HG03196 (cell line): Measurements from ENCODE around the gene HEXIM2.
"Not testable (repeated sequence)": the region's sequence is repeated elsewhere in the genome, so short reads cannot be mapped to it uniquely, and the experiment has no call there.

Source experiments
- ATAC-seq: cut with Tn5 transposase; IDR thresholded peaks from one replicate; pipeline ENCODE4 v1.9.1; 2021; ENCODE audit not compliant: unreplicated experiment

Gene HEXIM2

GRCh38 chr17:45168991-45169752 is 7.5 kb downstream of the HEXIM2 start:
- ATAC-seq = no peak

DNA sequence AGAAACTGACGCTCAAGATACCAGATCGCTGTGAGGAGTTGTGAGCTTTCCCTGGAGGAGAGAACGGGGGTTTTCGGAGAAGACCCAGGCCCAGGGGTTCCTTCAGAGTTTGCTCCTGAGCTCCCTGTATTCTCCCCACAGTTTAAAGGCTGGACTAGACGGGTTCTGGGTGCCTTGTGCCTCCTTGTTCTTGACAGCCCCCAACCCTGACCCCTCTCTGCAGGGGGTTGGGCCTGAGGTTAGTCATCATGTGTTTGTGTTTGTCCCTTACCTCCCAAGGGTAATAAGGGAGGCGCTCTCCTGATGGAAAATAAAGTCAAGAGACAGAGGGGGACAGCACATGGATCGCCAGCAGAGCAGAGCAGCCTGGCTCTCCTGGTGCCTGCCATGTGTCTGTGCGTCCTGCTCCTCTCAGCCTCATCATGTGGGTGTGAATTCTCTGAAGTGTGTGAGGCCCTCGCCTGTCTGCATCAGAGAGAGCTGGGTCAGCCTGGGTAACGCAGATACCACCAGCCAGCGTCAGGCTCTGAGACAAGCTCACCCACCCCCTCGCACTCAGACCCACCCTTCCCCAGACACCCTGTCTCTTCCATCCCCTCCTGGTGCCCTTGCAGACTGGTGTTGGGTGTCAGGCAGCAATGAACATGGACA is 8.7 kb downstream of the HEXIM2 start:
- no peak for ATAC-seq

GRCh38 chr17:45170931-45171337 is 9.3 kb downstream of the HEXIM2 start:
- no peak for ATAC-seq

DNA sequence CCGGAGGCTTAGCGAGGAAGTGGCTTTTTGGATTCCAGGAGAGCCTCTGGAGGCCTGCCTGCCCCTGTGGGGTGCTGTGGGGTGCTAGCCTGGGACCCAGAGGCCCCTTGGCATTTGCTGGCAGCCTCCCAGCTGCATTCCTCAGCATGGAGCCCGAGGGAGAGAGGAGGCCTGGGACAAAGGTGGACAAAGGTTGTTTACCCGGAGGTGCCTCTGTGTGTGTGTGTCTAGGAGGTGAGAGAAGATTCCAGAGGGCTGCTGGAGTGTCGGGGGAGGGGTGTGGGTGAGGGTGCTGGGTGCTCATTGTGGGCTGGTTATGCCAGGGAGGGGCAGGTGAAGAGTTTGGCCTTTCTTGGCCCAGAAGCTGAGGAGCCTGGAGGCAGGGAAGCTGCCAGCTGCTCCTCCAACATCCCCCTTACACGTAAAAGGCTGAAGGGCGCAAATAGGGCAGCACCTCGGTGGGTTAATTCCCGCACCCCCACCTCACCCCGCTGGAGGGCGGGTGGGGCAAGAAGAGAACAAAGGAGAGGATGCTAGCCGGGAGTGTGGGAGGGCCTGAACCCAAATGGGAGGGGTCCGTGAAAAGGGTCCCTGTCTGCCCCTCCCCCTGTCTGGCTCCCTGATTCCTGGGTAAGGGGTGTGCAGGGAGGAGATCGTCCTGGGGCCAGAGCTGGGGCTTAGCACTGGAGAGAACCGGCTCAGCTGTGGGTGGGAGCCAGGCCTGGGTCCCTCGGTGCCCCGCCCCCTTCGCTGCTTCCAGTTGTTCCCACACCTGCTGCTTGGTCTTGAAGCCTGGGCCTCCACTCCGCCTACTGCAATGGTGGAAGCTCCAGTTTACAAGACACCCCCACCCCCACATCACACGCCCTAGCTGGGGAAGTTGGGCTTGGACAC is 9.9 kb downstream of the HEXIM2 start:
- ATAC-seq = no peak

DNA sequence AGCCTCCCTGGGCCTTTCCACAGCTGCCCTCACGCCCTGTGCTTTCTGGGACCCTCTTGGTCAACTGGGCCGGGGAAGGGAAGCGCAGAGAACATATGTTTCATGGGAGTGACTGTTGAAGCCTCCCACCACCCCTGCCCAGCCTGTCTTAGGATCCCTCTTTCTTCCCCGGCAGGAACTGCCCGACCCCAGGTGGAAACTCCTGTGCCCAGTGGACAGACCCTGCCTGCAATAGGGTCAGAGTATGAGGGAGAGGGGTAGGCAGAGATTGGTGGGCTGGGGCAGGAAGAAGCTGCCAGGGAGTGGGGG is 10.5 kb downstream of the HEXIM2 start:
- no peak for ATAC-seq

DNA sequence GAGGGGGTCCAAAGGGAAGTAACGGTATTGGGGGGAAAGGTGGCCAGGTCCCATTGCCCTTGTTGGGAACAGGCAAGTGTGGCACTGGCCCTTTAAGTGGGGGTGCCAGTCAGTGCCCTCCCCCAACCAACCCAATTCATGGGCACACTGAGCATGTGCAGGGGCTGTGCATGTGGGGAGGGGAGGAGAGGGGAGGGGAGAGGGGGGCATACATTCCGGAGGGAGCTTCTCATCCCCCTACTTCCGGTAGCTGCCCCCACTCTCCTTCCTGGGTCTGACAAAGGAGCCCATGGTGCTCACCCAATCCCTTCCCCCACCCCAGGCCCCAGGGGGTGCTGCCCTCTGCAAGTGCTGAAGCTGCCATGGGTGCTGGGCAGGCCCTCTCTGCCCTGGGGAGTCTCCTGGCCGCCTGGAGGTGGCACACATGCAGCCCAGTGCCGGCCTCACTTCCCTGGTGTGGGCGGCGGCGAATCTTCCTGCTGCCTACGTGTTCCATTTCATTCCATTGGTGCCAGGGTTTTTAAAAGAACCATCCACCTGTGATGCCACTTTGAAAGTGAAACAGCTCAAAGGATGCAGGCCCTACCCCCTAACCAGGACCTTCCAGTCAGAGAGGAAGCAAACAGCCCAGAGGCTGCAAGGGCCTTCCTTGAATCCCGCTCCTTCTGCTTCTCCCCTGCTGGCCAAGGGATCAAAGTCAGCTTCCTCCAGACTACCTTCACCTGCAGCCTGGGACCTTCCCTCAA is 11.0 kb downstream of the HEXIM2 start:
- no peak for ATAC-seq

GRCh38 chr17:45175759-45176115 is 14.1 kb downstream of the HEXIM2 start:
- no peak for ATAC-seq

GRCh38 chr17:45177563-45177962 is 15.9 kb downstream of the HEXIM2 start:
- no peak for ATAC-seq

DNA sequence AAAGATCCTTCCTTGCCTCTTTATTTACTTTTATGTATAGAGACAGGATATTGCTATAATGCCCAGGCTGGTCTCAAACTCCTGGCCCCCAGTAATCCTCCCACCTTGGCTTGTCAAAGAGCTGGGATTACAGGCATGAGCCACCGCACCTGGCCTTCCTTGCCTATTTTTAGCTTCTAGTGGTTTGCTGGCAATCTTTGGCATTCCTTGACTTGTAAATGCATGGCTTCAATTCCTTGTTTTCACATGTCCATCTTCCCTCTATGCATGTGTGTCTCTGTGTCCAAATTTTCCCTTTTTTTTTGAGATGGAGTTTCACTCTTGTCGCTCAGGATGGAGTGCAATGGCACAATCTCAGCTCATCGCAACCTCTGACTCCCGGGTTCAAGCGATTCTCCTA is 22.5 kb downstream of the HEXIM2 start:
- no peak for ATAC-seq

DNA sequence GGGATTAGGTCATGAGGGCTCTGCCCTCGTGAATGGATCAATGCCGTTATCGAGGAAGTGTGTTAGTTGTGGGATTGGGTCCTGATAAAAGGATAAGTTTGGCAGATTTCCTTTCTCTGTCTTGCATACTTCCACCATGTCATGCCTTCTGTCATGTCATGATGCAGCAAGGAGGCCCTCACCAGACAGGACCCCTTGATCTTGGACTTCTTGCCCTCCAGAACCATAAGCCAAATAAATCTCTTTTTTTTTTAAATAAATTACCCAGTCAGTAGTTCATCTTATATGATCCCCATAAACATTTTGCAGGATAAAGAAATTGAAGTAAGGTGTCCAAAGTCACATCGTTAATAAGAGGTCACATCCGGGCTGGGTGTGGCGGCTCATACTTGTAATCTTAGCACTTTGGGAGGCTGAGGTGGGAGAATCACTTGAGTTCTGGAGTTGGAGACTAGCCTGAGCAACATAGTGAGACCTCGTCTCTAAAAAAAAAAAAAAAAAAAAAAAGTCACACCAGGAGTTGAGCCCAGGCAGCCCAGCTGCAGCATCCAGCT is 25.2 kb downstream of the HEXIM2 start:
- ATAC-seq = no peak

- ATAC-seq = no peak
Measured at GRCh38 chr17:45189009-45189408, 27.3 kb downstream of the HEXIM2 start.

DNA sequence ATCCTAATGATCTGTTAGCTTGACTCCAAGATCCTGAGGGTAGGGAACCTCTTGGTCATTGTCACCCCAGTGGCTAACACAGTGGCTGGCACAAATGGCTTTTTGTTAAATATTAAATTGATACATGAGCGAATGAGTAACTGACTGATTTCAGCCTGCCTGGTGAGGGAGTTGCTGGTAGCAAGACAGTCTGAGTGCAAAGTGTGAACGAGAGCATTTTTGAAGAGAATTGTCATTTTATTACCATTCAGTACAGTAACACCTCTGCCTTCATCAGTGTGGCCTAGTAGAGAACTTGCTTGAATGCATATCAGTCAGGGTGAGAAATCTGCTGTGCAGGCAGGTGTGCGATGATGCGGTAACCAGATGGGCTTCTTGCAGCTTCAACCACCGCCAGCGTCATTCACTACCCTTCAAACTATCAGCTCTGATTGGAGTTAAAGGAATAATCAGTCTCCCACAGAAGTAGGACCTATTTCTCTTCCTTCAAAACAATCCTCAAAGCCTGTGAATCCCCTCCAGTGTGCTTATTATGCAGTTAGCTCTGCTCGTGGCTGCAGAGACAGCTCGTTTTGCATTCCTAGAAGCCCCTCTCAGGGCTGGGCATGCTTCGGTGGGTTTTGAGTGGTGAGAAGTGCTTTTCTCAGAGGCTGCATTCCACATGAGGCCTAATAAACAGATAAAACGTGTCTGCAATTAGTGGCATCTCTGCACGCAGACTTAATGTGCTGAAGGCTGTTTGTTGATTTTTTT is 29.0 kb downstream of the HEXIM2 start:
- ATAC-seq = no peak

- no peak for ATAC-seq
Measured at GRCh38 chr17:45195424-45195823, 33.7 kb downstream of the HEXIM2 start.

DNA sequence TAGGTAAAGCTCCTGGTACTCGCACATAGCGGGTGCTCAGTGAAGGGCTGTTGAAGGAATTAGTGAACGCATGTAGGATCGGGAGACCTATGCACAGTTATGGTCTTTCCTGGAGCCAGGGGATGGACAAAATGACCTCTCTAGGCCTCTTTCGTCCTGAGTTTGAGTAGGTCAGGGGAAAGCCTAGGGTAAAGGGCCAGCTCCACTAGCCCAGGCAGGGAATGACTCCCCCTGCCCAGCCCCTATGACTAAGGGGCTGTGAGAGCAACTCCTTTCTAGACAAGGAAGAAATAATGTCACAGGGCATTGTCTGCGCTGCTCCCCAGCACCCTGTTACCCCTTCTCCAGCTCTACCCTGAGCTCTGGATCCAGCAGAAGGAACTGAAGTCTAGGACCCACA is 35.4 kb downstream of the HEXIM2 start:
- no peak for ATAC-seq

DNA sequence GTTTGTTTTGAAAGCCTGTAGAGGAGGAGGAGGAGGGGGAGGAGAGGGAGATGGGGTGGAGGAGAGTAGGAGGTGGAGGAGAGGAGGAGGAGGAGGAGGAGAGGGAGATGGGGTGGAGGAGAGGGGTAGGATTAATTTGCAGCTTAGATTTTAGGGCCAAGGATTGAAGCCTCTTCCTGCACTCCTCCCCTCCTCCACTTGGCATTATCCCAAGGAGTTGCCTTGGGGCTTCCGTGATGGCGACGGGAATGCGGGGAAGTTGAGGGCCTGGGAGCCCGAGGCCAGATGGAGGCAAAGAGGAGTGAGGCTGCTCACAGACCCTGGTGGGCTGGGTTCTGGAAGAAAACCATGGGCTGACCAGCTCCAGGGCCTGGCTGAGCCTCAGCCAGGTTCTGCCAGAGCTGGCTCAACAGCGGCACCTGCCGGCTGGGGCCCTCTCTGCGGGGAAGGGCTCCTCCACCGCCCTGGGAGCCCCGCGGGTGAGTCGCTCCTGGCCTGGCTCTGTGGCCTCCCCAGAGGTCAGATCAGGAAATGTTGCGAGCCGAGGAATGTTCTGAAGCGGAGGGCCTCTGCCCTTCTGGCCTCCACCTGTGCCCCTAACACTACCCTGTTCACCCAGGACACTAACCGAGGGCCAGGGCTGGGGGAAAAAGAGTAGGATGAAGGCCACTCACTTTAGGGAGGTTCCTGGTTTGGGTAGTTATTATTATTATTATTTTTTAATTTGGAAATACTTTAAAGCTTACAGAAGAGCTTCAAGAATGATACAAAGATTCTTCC is 36.1 kb downstream of the HEXIM2 start:
- peak; percentile 91 for ATAC-seq

DNA sequence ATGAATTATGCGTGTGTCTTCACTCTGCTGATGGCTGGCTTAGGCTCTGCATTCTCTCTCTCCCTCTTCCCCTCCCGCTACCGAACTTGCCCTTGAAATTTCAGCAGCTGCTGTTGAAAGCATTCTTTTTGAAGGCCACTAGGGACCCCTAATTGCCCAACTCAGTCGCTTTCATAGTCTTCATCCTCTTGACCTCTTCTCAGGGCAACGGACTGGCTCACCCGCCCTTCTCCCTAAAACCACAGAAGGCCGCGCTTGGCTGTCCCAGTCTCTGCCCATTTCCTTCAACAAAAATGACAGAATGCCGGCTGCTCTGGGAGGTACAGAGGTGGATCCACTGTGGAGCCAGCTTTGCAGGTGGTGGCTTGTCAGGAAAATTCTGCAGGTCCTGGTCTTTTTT is 39.0 kb downstream of the HEXIM2 start:
- ATAC-seq = no peak

DNA sequence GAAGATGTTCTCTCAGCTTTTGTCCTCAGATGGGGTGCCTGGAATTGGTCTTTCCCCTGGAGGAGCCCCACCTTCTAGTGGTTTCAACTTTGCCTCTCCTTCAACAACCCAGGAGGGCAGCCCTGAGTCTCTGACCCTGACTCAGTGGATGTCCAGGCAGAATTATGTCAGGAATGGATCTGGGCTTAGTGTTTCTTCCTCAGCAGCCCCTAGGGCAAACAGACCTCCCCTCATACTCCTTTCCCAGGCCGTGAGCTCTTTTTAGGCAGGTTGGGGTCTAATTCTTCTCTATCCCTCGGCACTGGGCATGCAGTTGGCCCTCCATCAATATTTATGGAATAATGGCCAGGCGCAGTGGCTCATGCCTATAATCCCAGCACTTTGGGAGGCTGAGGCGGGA is 39.8 kb downstream of the HEXIM2 start:
- ATAC-seq = no peak

- ATAC-seq = not testable (repeated sequence)
Measured at GRCh38 chr17:45201880-45202279, 40.2 kb downstream of the HEXIM2 start.

DNA sequence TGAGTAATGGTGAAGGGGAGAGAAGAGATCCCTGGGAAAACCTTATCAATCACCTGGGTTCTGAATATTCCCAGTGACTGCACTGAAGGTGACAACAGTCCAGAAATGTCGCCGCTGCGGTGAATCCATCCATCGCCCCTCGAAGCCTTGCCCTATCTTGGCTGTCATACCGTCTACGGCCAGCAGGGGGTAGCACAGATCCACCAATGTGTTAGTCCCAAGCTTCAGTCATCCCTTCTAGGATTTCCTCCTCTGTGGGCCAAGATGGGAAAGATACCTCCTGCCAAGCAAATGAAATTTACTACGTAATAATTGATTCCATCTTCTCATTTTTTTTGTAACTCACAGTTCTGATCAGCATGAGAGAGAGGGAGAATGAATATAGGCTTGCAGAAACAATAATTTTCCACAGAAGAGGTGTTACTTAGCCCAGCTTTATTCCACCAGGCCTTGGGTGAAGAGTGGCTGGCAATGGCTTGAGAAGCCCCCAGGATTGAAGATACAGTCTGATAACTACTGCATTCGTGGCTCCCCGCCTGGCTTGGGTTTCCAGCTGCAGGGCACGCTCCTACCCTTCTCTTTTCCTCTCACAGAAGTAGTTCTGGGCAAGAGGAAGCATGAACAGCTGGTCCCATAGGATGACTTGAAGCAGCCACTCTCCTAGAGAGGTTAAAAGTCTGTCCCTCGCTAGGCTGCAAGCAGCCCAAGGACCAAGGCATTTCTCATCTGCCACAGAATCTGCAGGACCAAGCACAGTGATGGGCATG is 57.4 kb downstream of the HEXIM2 start:
- no peak for ATAC-seq
